Left ventricle myocardium inferior (tissue), 1 donor: ENCODE measurements around the gene NUP210. TPM values are rescaled to one million over a fixed set of nuclear protein-coding genes. Genes with fewer than 3 reads are reported as not detected.

Experiments used
- DNase-seq: peaks from one replicate; pipeline ENCODE4 v3.0.0-alpha.2; 2020
- H3K27ac ChIP-seq: fragments of 200-600 bp; replicated peaks from 2 replicates; pipeline ENCODE4 v1.8.0; 2021
- H3K27me3 ChIP-seq: fragments of 200-600 bp; 2 replicates; pipeline ENCODE4 v1.8.0; 2021; ENCODE audit warnings: low read depth
- H3K36me3 ChIP-seq: fragments of 200-600 bp; 2 replicates; pipeline ENCODE4 v1.8.0; 2021
- H3K4me1 ChIP-seq: fragments of 200-600 bp; 2 replicates; pipeline ENCODE4 v1.8.0; 2021
- H3K4me3 ChIP-seq: fragments of 200-600 bp; 2 replicates; pipeline ENCODE4 v1.8.0; 2021; ENCODE audit warnings: mild to moderate bottlenecking, moderate library complexity
- H3K9me3 ChIP-seq: fragments of 200-600 bp; replicated peaks from 2 replicates; pipeline ENCODE4 v1.8.0; 2021
- intact Hi-C: fragments of 100-400 bp; cut with micrococcal nuclease; formaldehyde crosslinking; loops from one replicate; pipeline ENCODE4 v1.11.0; 2022
- total RNA-seq: library from RNA; stranded (reverse); fragmentation: NEBNext Ultra II Directional; extraction: Animal tissue kit (Norgen Biotek cat#: 25700); gene quantifications from one replicate; pipeline ENCODE4 v1.2.1, GENCODE V29; 2021
- TF ChIP-seq, protein P1 (sequence below): fragments of 200-600 bp; IDR thresholded peaks from 2 replicates; pipeline ENCODE4 v1.8.0; 2021; ENCODE audit warnings: antibody characterized with exemption, mild to moderate bottlenecking, borderline replicate concordance
- donor health status: DM: no; HTN: yes; CAD: no; lungs with severe emphysema.

Gene NUP210
- total RNA-seq, 1 donor from 2014 or later = 2.8 TPM

DNA sequence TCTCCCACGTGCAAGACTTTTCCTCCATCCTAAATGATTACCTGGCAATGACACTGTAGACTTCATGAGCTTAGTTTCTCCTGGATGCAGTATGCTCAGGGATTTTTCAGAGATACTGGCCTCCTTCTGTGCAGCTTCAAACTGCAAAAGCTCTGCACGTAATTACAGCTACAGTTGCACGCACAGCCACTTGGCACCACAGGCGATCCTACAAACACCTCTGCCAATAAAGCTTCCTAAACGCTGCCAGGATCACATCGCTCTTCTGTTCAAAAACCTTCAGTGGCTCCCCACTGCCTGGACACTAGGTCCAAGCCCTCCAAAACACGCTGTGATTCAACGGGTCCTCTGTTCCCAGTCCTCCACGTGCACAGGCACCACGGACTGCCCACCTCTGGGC, 49.5 kb downstream of the NUP210 start:
- H3K27me3 ChIP-seq = no peaks in the 10 kb centered on the region
- TF ChIP-seq, protein P1, sequence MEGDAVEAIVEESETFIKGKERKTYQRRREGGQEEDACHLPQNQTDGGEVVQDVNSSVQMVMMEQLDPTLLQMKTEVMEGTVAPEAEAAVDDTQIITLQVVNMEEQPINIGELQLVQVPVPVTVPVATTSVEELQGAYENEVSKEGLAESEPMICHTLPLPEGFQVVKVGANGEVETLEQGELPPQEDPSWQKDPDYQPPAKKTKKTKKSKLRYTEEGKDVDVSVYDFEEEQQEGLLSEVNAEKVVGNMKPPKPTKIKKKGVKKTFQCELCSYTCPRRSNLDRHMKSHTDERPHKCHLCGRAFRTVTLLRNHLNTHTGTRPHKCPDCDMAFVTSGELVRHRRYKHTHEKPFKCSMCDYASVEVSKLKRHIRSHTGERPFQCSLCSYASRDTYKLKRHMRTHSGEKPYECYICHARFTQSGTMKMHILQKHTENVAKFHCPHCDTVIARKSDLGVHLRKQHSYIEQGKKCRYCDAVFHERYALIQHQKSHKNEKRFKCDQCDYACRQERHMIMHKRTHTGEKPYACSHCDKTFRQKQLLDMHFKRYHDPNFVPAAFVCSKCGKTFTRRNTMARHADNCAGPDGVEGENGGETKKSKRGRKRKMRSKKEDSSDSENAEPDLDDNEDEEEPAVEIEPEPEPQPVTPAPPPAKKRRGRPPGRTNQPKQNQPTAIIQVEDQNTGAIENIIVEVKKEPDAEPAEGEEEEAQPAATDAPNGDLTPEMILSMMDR = no peak
- no peaks in the 10 kb centered on the region for H3K4me1 ChIP-seq
- DNase-seq = no peak
- no peak overlapping the region for H3K27ac ChIP-seq
- intact Hi-C loops = no loop called here
- no peaks in the 10 kb centered on the region for H3K9me3 ChIP-seq
- H3K4me3 ChIP-seq = no peak overlapping the region
- no peaks in the 10 kb centered on the region for H3K36me3 ChIP-seq

DNA sequence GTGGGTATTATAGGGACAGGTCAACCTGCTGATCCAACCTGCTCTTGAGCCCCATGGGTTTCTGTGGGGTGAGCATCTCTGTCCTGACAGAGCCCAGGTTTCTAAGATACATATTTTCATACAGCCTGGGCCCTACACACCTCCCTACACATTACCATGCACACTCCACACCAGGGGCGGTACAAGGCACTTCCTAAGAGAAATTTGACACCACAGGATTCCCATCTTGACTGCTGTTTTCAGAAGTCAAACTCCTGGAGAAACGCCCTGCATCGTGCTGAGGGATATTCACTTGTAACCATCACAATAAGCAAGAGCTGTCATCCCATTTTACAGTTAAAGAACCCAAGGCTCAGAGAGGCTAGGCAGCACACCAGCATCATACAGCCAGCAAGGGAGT, 50.1 kb downstream of the NUP210 start:
- H3K4me1 ChIP-seq = no peaks in the 10 kb centered on the region

DNA sequence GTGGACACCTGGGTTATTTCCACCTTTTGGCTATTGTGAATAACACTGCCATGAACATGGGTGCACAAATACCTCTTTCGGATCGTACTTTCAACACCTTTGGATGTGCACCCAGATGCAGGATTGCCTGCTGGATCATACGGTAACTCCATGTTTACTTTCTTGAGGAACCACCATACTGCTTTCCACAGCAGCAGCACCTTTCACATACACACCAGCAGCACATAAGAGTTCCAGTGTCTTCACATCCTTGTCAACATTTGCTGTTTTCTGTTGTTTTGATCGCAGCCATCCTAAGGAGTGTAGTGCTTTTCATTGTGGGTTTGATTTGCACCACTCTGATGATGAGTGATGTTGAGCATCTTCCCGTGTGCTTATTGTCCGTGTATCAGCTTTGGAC, 51.3 kb downstream of the NUP210 start:
- no peak overlapping the region for H3K4me3 ChIP-seq
- TF ChIP-seq, protein P1 = no peak
- intact Hi-C loops = no loop called here
- no peak overlapping the region for H3K27ac ChIP-seq
- no peaks in the 10 kb centered on the region for H3K27me3 ChIP-seq
- DNase-seq = no peak
- no peaks in the 10 kb centered on the region for H3K36me3 ChIP-seq
- H3K4me1 ChIP-seq = no peaks in the 10 kb centered on the region
- no peaks in the 10 kb centered on the region for H3K9me3 ChIP-seq

More for the DNA sequence above, 50.1 kb downstream of the NUP210 start:
- Histone ChIP-seq H3K36me3 (no peaks in the 10 kb centered on the region), H3K4me3 (no peak overlapping the region), H3K27me3 (no peaks in the 10 kb centered on the region), H3K27ac (no peak overlapping the region), H3K9me3 (no peaks in the 10 kb centered on the region)
- TF ChIP-seq, protein P1 = no peak
- no peak for DNase-seq
- intact Hi-C loops = no loop called here

DNA sequence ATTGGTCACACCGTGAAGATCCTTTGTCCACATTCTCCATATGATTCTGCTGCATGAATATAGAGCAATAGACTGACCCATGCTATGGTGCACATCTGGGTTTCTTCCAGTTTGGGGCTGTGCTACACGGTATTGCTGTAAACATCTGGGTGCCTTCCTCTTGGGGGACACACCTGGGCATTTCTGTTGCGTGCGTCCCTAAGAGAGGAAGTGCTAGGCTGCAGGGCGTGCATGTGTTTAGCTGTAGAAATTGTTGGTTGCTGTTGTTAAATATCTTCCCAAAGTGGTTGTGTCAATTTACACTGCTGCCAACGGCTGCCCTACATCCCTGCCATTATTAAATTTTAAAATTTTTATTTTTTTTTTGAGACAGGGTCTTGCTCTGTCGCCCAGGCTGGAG, 52.4 kb downstream of the NUP210 start:
- no peaks in the 10 kb centered on the region for H3K4me1 ChIP-seq
- TF ChIP-seq, protein P1 = no peak
- no peaks in the 10 kb centered on the region for H3K36me3 ChIP-seq
- H3K27ac ChIP-seq = no peak overlapping the region
- no peaks in the 10 kb centered on the region for H3K27me3 ChIP-seq
- DNase-seq = no peak
- no peaks in the 10 kb centered on the region for H3K9me3 ChIP-seq
- intact Hi-C loops = no loop called here
- H3K4me3 ChIP-seq = no peak overlapping the region

DNA sequence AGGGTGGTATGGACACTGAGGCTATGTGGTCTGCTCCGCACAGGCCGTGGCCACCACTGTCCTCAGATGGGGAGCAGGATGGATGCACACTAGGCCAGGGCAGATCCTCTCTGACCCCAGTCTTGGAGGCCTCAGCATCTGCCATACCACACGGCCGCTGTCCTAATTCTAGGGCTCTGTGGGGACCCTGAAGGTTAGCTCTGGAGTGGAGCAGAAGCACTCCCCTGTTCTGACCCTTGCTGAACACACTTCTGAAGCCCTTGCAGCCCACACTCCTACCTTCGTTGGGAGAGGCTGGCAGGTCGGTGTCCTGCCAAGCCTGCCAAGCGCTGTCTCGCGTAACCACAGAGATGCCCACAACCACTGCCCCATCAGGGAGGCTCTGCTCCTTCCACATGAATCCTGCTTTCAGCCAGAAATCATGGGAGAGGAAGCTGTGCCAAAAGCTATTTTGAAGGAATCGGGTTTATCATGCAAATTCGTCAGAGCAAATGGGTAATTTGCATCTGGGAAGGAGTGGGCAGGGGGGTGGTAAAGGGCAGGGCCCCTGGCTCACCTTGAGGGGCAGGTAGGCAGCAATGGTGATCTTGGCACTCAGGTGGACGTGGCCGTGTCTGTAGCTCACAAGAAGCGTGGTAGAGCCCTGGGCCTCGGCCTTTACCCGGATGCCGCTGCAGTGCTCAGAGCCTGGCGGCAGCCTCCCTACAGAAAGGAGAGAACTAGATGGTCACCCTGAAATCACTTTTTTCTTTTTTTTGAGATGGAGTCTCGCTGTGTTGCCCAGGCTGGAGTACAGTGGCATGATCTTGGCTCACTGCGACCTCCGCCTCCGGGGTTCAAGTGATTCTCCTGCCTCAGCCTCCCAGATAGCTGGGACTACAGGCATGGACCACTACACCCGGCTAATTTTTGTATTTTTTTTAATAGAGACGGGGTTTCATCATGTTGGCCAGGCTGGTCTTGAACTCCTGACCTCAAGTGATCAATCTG, 54.4 kb downstream of the NUP210 start:
- no peaks in the 10 kb centered on the region for H3K36me3 ChIP-seq
- H3K9me3 ChIP-seq = no peaks in the 10 kb centered on the region
- H3K27ac ChIP-seq = no peak overlapping the region
- H3K27me3 ChIP-seq = no peaks in the 10 kb centered on the region
- no peaks in the 10 kb centered on the region for H3K4me1 ChIP-seq
- DNase-seq = no peak
- no peak overlapping the region for H3K4me3 ChIP-seq
- intact Hi-C loops = no loop called here
- TF ChIP-seq, protein P1 = no peak
